HG03575 (cell line): ENCODE measurements around the gene KRT80.

Source experiments
- ATAC-seq: cut with Tn5 transposase; IDR thresholded peaks from one replicate; pipeline ENCODE4 v1.9.1; 2021; ENCODE audit not compliant: unreplicated experiment, insufficient number of reproducible peaks, low FRiP score; ENCODE audit errors: extremely low read depth

Gene KRT80

GRCh38 chr12:52185400-52185967, 6.3 kb downstream of the KRT80 start:
- ATAC-seq = no peak

- ATAC-seq = no peak
These were observed 7.0 kb downstream of the KRT80 start for GRCh38 chr12:52184813-52185212.

- no peak for ATAC-seq
These were observed 7.8 kb downstream of the KRT80 start for GRCh38 chr12:52183971-52184370.

- no peak for ATAC-seq
These were observed 8.3 kb downstream of the KRT80 start for GRCh38 chr12:52183544-52183910.

GRCh38 chr12:52182898-52183543, 8.8 kb downstream of the KRT80 start:
- ATAC-seq = no peak

GRCh38 chr12:52182384-52182783, 9.4 kb downstream of the KRT80 start:
- ATAC-seq = no peak

- ATAC-seq = no peak
These were observed 10.1 kb downstream of the KRT80 start for GRCh38 chr12:52181746-52182145.

- no peak for ATAC-seq
These were observed 10.7 kb downstream of the KRT80 start for GRCh38 chr12:52180971-52181628.

- no peak for ATAC-seq
These were observed 12.3 kb downstream of the KRT80 start for GRCh38 chr12:52179396-52179973.

- ATAC-seq = no peak
These were observed 12.8 kb downstream of the KRT80 start for GRCh38 chr12:52178984-52179383.

GRCh38 chr12:52178443-52178842, 13.4 kb downstream of the KRT80 start:
- ATAC-seq = no peak

GRCh38 chr12:52175371-52176350, 16.2 kb downstream of the KRT80 start:
- no peak for ATAC-seq

- no peak for ATAC-seq
These were observed 18.3 kb downstream of the KRT80 start for GRCh38 chr12:52173526-52173925.

- no peak for ATAC-seq
These were observed 18.9 kb downstream of the KRT80 start for GRCh38 chr12:52172956-52173355.

GRCh38 chr12:52171950-52172512, 19.8 kb downstream of the KRT80 start:
- ATAC-seq = no peak

GRCh38 chr12:52170827-52171226, 21.0 kb downstream of the KRT80 start:
- no peak for ATAC-seq

- ATAC-seq = no peak
These were observed 21.9 kb downstream of the KRT80 start for GRCh38 chr12:52169886-52170285.

GRCh38 chr12:52168019-52168717, 23.6 kb downstream of the KRT80 start:
- ATAC-seq = no peak
